Psoas muscle (tissue), 8 donors: ENCODE measurements around the gene ANAPC10. TPM values are rescaled to one million over a fixed set of nuclear protein-coding genes. Genes with fewer than 3 reads are reported as not detected.

Experiments
- ATAC-seq, 4 donors: fragments of 200-7000 bp; cut with Tn5 transposase; one replicate each; pipeline ENCODE4 v1.9.1; 2020; ENCODE audit warnings: moderate library complexity in 3 of 4, mild to moderate bottlenecking in 2 of 4
- DNase-seq, 2 donors: peaks; one replicate each; pipeline ENCODE4 v3.0.0-alpha.2; 2020
- H3K27ac ChIP-seq: fragments of 200-600 bp; one replicate; pipeline ENCODE4 v1.8.0; 2022
- H3K27me3 ChIP-seq, 3 donors: fragments of 200-600 bp in 1 of 3; one replicate each; pipeline versions ENCODE4 v1.6.1 to v1.8.0; 2013 to 2022; ENCODE audit warnings: low read length in 2 of 3, mild to moderate bottlenecking in 2 of 3, moderate library complexity in 1 of 3; ENCODE audit not compliant: insufficient read depth in 3 of 3
- H3K36me3 ChIP-seq, 2 donors: fragments of 200-600 bp in 1 of 2; one replicate each; pipeline versions ENCODE4 v1.6.1 to v1.8.0; 2013 to 2022; ENCODE audit warnings: low read depth in 1 of 2, mild to moderate bottlenecking in 1 of 2, moderate library complexity in 1 of 2; ENCODE audit not compliant: insufficient read depth in 1 of 2
- H3K4me1 ChIP-seq: fragments of 200-600 bp; one replicate; pipeline ENCODE4 v1.8.0; 2022
- H3K4me3 ChIP-seq: fragments of 200-600 bp; one replicate; pipeline ENCODE4 v1.8.0; 2022; ENCODE audit warnings: mild to moderate bottlenecking
- H3K9me3 ChIP-seq: fragments of 200-600 bp; one replicate; pipeline ENCODE4 v1.8.0; 2022
- WGBS, 3 donors: extraction: QIAGEN DNeasy Blood & Tissue Kit; methylation state at CpG; one replicate each; pipeline versions ENCODE4 v1.1.6 to v1.1.7; 2013; 5-methylcytosine and 5-hydroxymethylcytosine counted together
- intact Hi-C, 2 donors: fragments of 100-400 bp; cut with DNase I; formaldehyde crosslinking; loops; one replicate each; pipeline versions ENCODE4 v1.11.0 to v1.14.2; 2022
- polyA plus RNA-seq, 3 donors: library from polyadenylated mRNA; stranded (reverse); fragments of 200-250 nt; gene quantifications; one replicate each; pipeline ENCODE4 v1.2.3, GENCODE V29; 2013
- total RNA-seq, 4 donors: library from RNA; stranded (reverse); fragmentation: NEBNext Ultra II Directional in 2 of 4; extraction: Animal tissue kit (Norgen Biotek cat#: 25700) in 2 of 4; gene quantifications; one replicate each; pipeline versions ENCODE4 v1.2.1 to v1.2.4, GENCODE V29; 2021 to 2023
- TF ChIP-seq, protein P1 (sequence below): fragments of 200-600 bp; IDR thresholded peaks from one replicate; pipeline ENCODE4 v1.8.0; 2022; ENCODE audit warnings: antibody characterized with exemption
- donor health status: healthy with polysubstance abuse.
- donor health status: DM: no; HTN: no; CAD: no; lungs with moderate emphysema.
- donor health status: Bipolar disorder and iron deficiency.
- donor health status: healthy.
- donor health status: DM: yes; HTN: yes; CAD: no.
- donor health status: DM: no; HTN: no; CAD: no.
- donor health status: DM: no; HTN: no; CAD: no.
- donor health status: DM: yes; HTN: yes; CAD: no.

The ANAPC10 gene
- total and polyA plus RNA-seq, 7 donors: 16.5 to 26.8 (median 18.0) TPM

DNA sequence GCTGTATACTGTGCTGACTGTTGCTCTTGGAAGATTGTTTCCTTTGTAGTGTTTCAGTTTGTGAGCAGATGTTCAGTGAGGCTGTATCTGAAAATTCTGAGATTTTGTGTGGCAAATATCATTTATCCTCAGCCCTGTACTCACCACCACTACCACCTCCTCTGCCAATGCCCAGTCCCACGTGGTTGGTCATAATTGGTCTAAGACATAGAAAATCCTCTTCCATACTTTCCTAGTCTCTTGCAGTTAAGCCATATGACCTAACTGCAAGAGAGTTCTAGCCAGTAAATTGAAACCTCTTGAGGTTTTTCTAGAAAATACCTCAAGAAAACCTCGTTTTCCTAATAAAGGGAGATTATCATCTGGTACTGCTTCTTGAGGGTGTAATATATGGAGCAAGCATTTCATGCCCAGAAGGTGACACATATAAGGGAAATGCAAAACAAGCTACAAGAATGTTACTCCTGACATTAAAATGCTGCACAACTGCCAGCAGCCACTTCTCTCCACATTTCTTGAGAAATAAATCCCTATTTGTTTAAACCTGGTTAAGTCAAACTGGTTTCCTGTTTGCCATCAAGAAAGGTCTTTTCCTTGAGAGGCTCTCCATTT, 32.9 kb upstream of the ANAPC10 start:
- H3K4me1 ChIP-seq: no peaks in the 10 kb centered on the region
- TF ChIP-seq, protein P1, sequence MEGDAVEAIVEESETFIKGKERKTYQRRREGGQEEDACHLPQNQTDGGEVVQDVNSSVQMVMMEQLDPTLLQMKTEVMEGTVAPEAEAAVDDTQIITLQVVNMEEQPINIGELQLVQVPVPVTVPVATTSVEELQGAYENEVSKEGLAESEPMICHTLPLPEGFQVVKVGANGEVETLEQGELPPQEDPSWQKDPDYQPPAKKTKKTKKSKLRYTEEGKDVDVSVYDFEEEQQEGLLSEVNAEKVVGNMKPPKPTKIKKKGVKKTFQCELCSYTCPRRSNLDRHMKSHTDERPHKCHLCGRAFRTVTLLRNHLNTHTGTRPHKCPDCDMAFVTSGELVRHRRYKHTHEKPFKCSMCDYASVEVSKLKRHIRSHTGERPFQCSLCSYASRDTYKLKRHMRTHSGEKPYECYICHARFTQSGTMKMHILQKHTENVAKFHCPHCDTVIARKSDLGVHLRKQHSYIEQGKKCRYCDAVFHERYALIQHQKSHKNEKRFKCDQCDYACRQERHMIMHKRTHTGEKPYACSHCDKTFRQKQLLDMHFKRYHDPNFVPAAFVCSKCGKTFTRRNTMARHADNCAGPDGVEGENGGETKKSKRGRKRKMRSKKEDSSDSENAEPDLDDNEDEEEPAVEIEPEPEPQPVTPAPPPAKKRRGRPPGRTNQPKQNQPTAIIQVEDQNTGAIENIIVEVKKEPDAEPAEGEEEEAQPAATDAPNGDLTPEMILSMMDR: no peak
- peaks cover 0 to 75% of the 10 kb centered on the region in 2 donors for H3K36me3 ChIP-seq
- no peak overlapping the region for H3K27ac ChIP-seq
- no peaks in the 10 kb centered on the region for H3K27me3 ChIP-seq
- intact Hi-C loops: no loop called here
- no peaks in the 10 kb centered on the region for H3K9me3 ChIP-seq
- ATAC-seq: peak in 3 of 4 donors; percentile 15 to 29 (median 21)
- H3K4me3 ChIP-seq: no peak overlapping the region
- WGBS, 3 donors: 42 to 68% (median 52%) methylated on average over 2 of the region's 2 CpGs
- no peak for DNase-seq

DNA sequence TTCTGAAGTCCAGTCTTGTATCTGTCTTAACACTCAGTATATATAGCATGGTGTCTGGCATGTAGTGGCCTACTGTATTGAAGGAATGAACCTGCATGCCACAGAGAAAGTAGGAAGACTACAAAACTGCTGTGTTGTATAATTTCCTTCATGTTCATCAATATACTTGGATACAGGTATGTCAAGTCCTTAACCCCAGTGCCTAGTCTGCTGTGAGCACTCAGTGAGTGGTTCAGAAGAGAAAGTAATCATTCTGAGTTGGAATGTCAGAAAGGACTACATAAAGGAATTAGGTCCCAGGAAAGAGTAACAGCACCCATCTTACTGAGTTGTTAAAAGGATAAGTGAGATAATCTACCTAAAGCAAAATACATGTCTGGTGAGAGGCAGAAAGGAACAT, 32.1 kb upstream of the ANAPC10 start:
- TF ChIP-seq, protein P1: no peak
- Histone ChIP-seq H3K27me3 (no peaks in the 10 kb centered on the region), H3K9me3 (no peaks in the 10 kb centered on the region), H3K36me3 (peaks cover 3 to 75% of the 10 kb centered on the region in 2 donors), H3K4me1 (no peaks in the 10 kb centered on the region), H3K4me3 (no peak overlapping the region), H3K27ac (no peak overlapping the region)
- intact Hi-C loops: no loop called here
- DNase-seq (no peak), ATAC-seq (peak in 1 of 4 donors; percentile 23)

DNA sequence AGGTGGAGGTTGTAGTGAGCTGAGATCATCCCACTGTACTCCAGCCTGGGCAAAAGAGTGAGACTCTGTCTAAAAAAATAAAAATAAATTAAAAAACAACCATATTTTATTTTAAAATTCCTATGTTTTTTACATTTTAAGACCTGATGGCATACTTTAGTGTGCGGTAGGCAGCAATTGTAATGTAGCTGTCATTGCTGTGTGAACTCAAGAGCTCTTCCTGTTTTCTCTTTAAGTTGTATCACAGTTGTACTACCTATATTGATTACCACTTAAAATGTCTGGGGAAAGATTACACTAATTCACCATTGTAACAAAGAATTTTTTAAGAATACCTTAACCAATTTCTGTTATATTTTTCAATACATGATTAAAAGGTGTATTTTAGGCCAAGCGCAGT, 27.4 kb upstream of the ANAPC10 start:
- Histone ChIP-seq H3K9me3 (no peaks in the 10 kb centered on the region), H3K27ac (no peak overlapping the region), H3K36me3 (peaks cover 5 to 100% of the 10 kb centered on the region in 2 donors), H3K4me1 (no peaks in the 10 kb centered on the region), H3K27me3 (no peaks in the 10 kb centered on the region), H3K4me3 (no peak overlapping the region)
- no peak for ATAC-seq
- intact Hi-C loops: no loop called here
- DNase-seq: no peak
- WGBS, 3 donors: 98 to 100% (median 99%) methylated on average over 2 of the region's 2 CpGs
- TF ChIP-seq, protein P1: no peak

DNA sequence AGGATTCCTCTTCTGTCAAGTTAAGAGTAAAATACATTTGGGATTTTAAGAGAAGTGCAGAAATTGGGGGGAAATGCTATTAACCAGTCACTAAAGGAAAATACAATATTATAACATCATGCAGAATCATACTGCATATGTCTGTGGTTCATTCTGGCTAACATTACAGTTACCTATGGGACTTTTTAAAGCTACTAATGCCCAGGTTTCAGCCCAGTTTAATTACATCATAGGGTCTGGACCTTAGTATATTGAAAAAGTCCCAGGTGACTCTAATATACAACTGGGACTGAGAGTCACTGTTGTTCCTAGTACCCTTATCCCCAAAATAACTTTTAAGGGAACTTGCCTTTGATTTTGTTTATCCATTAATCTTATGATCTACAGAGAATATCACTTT, 10.1 kb upstream of the ANAPC10 start:
- intact Hi-C loops: loop anchor here (5.0 kb wide), 2 partner anchors 34 to 39 kb away; no protein-coding TSS in a partner anchor
- Histone ChIP-seq H3K27ac (no peak overlapping the region), H3K9me3 (no peaks in the 10 kb centered on the region), H3K36me3 (peaks cover 3 to 90% of the 10 kb centered on the region in 2 donors), H3K4me3 (no peak overlapping the region), H3K27me3 (no peaks in the 10 kb centered on the region), H3K4me1 (no peaks in the 10 kb centered on the region)
- DNase-seq: no peak
- TF ChIP-seq, protein P1: no peak
- ATAC-seq: no peak

DNA sequence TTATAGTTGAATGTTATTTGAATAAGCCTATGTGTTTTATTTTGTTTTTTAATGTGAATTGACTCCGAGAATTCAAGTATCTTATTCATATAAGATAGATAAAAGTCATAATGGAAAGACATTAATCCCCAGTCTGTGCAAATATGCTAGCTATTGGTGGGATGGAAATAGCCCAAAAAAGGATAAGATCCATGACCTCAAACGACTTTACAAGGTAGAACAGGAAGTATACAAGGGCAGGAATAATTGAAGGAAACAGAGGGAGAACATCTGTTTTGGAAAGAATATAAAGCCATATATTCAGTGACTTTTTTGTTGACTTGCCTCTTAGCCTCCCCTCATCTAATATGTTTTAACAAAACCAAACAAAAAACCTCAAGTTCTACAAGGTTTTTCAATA, 9.1 kb upstream of the ANAPC10 start:
- Histone ChIP-seq H3K27ac (no peak overlapping the region), H3K4me1 (peaks cover 8% of the 10 kb centered on the region), H3K9me3 (no peaks in the 10 kb centered on the region), H3K4me3 (no peak overlapping the region), H3K27me3 (no peaks in the 10 kb centered on the region), H3K36me3 (peaks cover 0 to 80% of the 10 kb centered on the region in 2 donors)
- DNase-seq (no peak), ATAC-seq (no peak)
- intact Hi-C loops: loop anchor here (5.0 kb wide), 2 partner anchors 35 to 40 kb away; no protein-coding TSS in a partner anchor
- 43 to 52% (median 45%) methylated on average over 2 of the region's 2 CpGs for WGBS, 3 donors
- TF ChIP-seq, protein P1: no peak
